Endothelial cell of umbilical vein (primary cell): ENCODE data around the gene GPR183. TPM values are rescaled to one million over a fixed set of nuclear protein-coding genes. Genes with fewer than 3 reads are reported as not detected.

Source experiments
- BruUV-seq: library from RNA; stranded (reverse); fragments of 400-500 nt; replicated peaks from 2 replicates; lab custom pipeline; 2021; lab: Mats Ljungman, UMichigan
- CTCF ChIA-PET: fragments of 300-600, 350-600 bp; sonication (Branson Sonifier 250); formaldehyde crosslinking; loops from one replicate; lab custom pipeline; 2021; ENCODE audit warnings: antibody characterized with exemption, inconsistent platforms; lab: Charles Lee
- POLR2A ChIA-PET: fragments of 300-600, 350-600 bp; sonication (Branson Sonifier 250); formaldehyde crosslinking; loops from one replicate; lab custom pipeline; 2021; ENCODE audit warnings: antibody characterized with exemption, inconsistent platforms; lab: Charles Lee
- DNase-seq: peaks from one replicate; pipeline ENCODE4 v3.0.0-alpha.2; 2011; ENCODE audit warnings: low read depth, low spot score
- FAIRE-seq: peaks from 2 replicates; lab custom pipeline; 2011; peaks lifted over from hg19 to GRCh38; lab: Jason Lieb, UNC
- H2AFZ ChIP-seq: 2 replicates; pipeline ENCODE4 v1.6.0; 2012; ENCODE audit warnings: low read depth, low read length, control low read depth, inconsistent platforms
- H3K27ac ChIP-seq: 2 replicates; pipeline ENCODE4 v1.5.1; 2011; ENCODE audit warnings: low read depth, mild to moderate bottlenecking, control low read depth, low read length, moderate library complexity; ENCODE audit not compliant: insufficient read depth
- H3K27me3 ChIP-seq, 2 experiments: 2 replicates each; pipeline versions ENCODE4 v1.6.0 to v1.6.1; 2011; ENCODE audit warnings: low read length in 2 of 2, mixed read lengths in 1 of 2; ENCODE audit not compliant: control insufficient read depth in 2 of 2, insufficient read depth in 2 of 2
- H3K36me3 ChIP-seq, 2 experiments: 2 replicates in 1 of 2; 3 replicates in 1 of 2; pipeline ENCODE4 v1.5.1; 2011; ENCODE audit warnings: low read length in 2 of 2, mild to moderate bottlenecking in 1 of 2, moderate library complexity in 1 of 2; ENCODE audit not compliant: control insufficient read depth in 2 of 2, insufficient read depth in 2 of 2; ENCODE audit errors: extremely low read depth in 1 of 2
- H3K4me1 ChIP-seq: 3 replicates; pipeline ENCODE4 v1.5.1; 2011; ENCODE audit warnings: mild to moderate bottlenecking, low read length; ENCODE audit not compliant: control insufficient read depth, insufficient read depth; ENCODE audit errors: extremely low read depth
- H3K4me2 ChIP-seq: 2 replicates; pipeline ENCODE4 v1.6.1; 2011; ENCODE audit warnings: low read length, control low read depth, mixed read lengths; ENCODE audit not compliant: insufficient read depth
- H3K4me3 ChIP-seq, 3 experiments: fragments of 200-600 bp in 1 of 3; sonication (generic), shearing (Covaris generic) in 1 of 3; replicated peaks in 1 of 3; 2 replicates each; pipeline ENCODE4 v1.5.1; 2011 to 2016; ENCODE audit warnings: control low read depth in 3 of 3, low read length in 3 of 3, mild to moderate bottlenecking in 2 of 3, inconsistent platforms in 1 of 3, low read depth in 1 of 3, moderate library complexity in 1 of 3; ENCODE audit not compliant: insufficient read depth in 1 of 3
- H3K79me2 ChIP-seq: 2 replicates; pipeline ENCODE4 v1.6.0; 2012; ENCODE audit warnings: low read length, inconsistent platforms; ENCODE audit not compliant: control insufficient read depth, insufficient read depth
- H3K9ac ChIP-seq: replicated peaks from 2 replicates; pipeline ENCODE3; 2011; ENCODE audit warnings: low read length, control low read depth; ENCODE audit not compliant: insufficient read depth; ENCODE audit errors: extremely low read depth
- H3K9me1 ChIP-seq: replicated peaks from 3 replicates; pipeline ENCODE4 v1.6.0; 2011; ENCODE audit warnings: mild to moderate bottlenecking, low read length; ENCODE audit not compliant: control insufficient read depth, insufficient read depth; ENCODE audit errors: extremely low read depth
- H3K9me3 ChIP-seq: replicated peaks from 2 replicates; pipeline ENCODE4 v1.5.1; 2012; ENCODE audit warnings: low read length, inconsistent platforms; ENCODE audit not compliant: control insufficient read depth, insufficient read depth
- H4K20me1 ChIP-seq: replicated peaks from 2 replicates; pipeline ENCODE3; 2011; ENCODE audit warnings: mild to moderate bottlenecking, low read length; ENCODE audit not compliant: control insufficient read depth, insufficient read depth; ENCODE audit errors: extremely low read depth
- CTCF ChIP-seq, 2 donors: IDR thresholded peaks; 1 replicate in 1 of 2; 2 replicates in 1 of 2; pipeline ENCODE4 v1.5.1; 2011; ENCODE audit warnings: low read length in 2 of 2, mild to moderate bottlenecking in 2 of 2, moderate library complexity in 2 of 2, control low read depth in 1 of 2, inconsistent platforms in 1 of 2, low read depth in 1 of 2; ENCODE audit not compliant: insufficient read depth in 1 of 2; ENCODE audit errors: extremely low read depth in 1 of 2
- EZH2 ChIP-seq: IDR thresholded peaks from 2 replicates; pipeline ENCODE4 v1.6.1; 2012; ENCODE audit warnings: borderline replicate concordance, low read depth, mild to moderate bottlenecking, moderate library complexity, low read length, inconsistent platforms; ENCODE audit not compliant: severe bottlenecking
- GATA2 ChIP-seq: IDR thresholded peaks from 2 replicates; pipeline ENCODE4 v1.7.0; 2011; ENCODE audit warnings: low read depth, mild to moderate bottlenecking, moderate library complexity, mixed read lengths, low read length; ENCODE audit not compliant: insufficient read length, insufficient read depth
- JUN ChIP-seq: IDR thresholded peaks from 2 replicates; pipeline ENCODE4 v1.6.1; 2011; ENCODE audit warnings: borderline replicate concordance, low read depth; ENCODE audit not compliant: insufficient read length, insufficient read depth
- POLR2A ChIP-seq: IDR thresholded peaks from 2 replicates; pipeline ENCODE4 v1.6.1; 2012; ENCODE audit warnings: low read depth, mild to moderate bottlenecking, control low read depth, low read length
- POLR2AphosphoS5 ChIP-seq: IDR thresholded peaks from 2 replicates; pipeline ENCODE4 v1.6.1; 2012; ENCODE audit warnings: low read depth, mild to moderate bottlenecking, control low read depth, low read length, moderate library complexity; ENCODE audit not compliant: insufficient read depth
- dilution Hi-C: fragments of 300-500 bp; cut with MboI; formaldehyde crosslinking; loops from one replicate; pipeline ENCODE4 v1.15.0; 2019; ENCODE audit warnings: low sequenced_read_pairs; ENCODE audit not compliant: extremely low pct_ligation_motif_present
- intact Hi-C: fragments of 100-400 bp; cut with micrococcal nuclease; formaldehyde crosslinking; loops from one replicate; pipeline ENCODE4 v1.10.0; 2022
- polyA plus RNA-seq, 4 experiments: library from polyadenylated mRNA; depleted of rRNA in 3 of 4; stranded (reverse) in 3 of 4; unstranded in 1 of 4; fragments of >200 nt; gene quantifications; 2 replicates each; pipeline versions ENCODE4 v1.2.1 to v1.2.3, GENCODE V29; 2011 to 2012; ENCODE audit warnings: missing spikeins in 1 of 4
- total RNA-seq: library from RNA; stranded (reverse); gene quantifications from 2 replicates; pipeline ENCODE4 v1.2.3, GENCODE V29; 2021
- TF ChIP-seq, protein P1 (sequence below): IDR thresholded peaks from 2 replicates; pipeline ENCODE4 v1.6.1; 2011; ENCODE audit not compliant: insufficient read depth, insufficient read length

The GPR183 gene
- total and polyA plus RNA-seq, 2 donors (not counting 3 experiments of a cell fraction or from before 2014, with no cell fraction given): 0.23 TPM; not detected in 1

DNA sequence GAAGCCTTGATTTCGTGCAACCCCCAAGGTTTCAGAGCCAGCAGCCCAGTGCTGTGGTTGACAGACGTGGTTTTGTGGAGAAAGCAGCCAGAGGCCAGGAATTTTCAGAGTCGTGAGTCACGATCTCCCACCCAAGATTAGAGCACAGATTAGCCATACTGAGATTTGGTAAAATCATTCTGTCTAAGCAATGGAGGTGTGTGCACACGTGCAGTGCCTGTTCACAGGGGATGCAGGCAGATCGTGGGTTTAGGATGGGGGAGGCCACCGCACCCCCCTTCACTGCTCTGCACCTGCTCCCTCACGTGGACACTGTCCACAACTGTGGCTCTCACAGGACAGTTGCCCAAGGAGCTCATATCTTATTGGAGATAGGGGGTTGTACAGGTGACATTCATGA lies 46.6 kb upstream of the GPR183 start:
- Histone ChIP-seq H2AFZ (no peak overlapping the region), H3K9me1 (no peaks in the 10 kb centered on the region), H3K36me3 (peaks cover 0 to 4% of the 10 kb centered on the region in 2 experiments), H3K4me1 (peaks cover 24% of the 10 kb centered on the region), H3K4me3 (no peak overlapping the region), H3K9ac (no peak overlapping the region), H3K27ac (no peak overlapping the region), H3K27me3 (no peaks in the 10 kb centered on the region), H3K9me3 (no peaks in the 10 kb centered on the region), H4K20me1 (no peaks in the 10 kb centered on the region), H3K4me2 (no peak overlapping the region), H3K79me2 (no peaks in the 10 kb centered on the region)
- CTCF ChIA-PET: no interaction called here
- POLR2A ChIA-PET: no interaction called here
- intact Hi-C loops (no loop called here), dilution Hi-C loops (no loop called here)
- TF ChIP-seq, protein P1, sequence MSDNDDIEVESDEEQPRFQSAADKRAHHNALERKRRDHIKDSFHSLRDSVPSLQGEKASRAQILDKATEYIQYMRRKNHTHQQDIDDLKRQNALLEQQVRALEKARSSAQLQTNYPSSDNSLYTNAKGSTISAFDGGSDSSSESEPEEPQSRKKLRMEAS: no peak
- TF ChIP-seq POLR2AphosphoS5 (no peak), POLR2A (no peak), GATA2 (no peak), CTCF (IDR thresholded peaks at IDR 0.05; ENCODE audit: extremely low read depth in 1 of 2, insufficient read depth in 1 of 2, low read depth in 1 of 2, low read length in 2 of 2) (no peak), EZH2 (no peak), JUN (no peak)
- no peak for DNase-seq
- no TSS peak for BruUV-seq
- no peak for FAIRE-seq
